GM18858 (cell line): ENCODE results near the gene NAA15.
"Not testable (repeated sequence)": the region's sequence is repeated elsewhere in the genome, so short reads cannot be mapped to it uniquely, and the experiment has no call there.

ENCODE experiments used
- ATAC-seq: cut with Tn5 transposase; IDR thresholded peaks from one replicate; pipeline ENCODE4 v1.9.1; 2021; ENCODE audit not compliant: unreplicated experiment

NAA15 gene

DNA sequence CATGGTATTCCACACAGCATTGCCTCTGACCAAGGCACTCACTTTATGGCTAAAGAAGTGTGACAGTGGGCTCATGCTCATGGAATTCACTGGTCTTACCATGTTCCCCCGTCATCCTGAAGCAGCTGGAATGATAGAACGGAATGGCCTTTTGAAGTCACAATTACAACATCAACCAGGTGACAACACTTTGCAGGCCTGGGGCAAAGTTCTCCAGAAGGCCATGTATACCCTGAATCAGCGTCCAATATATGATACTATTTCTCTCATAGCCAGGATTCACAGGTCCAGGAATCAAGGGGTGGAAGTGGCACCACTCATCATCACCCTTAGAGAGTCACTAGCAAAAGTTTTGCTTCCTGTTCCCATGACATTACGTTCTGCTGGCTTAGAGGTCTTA, 145.8 kb downstream of the NAA15 start:
- ATAC-seq = not testable (repeated sequence)

DNA sequence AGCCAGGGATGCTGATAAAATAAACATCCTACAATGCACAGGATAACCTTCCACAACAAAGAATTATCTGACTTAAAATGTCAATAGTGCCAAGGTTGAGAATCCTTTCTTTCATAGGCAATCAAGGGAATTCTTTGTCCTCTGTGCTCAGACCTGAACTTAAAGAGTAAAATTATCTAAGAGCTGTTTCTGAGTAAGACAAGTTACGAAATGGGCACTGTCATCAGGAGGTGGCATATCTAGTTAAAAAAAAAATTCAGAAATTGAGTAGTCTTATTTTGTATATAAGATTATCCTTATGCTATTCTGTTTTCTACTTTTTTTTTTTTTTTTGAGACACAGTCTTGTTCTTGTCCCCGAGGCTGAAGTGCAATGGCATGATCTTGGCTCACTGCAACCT, 149.3 kb downstream of the NAA15 start:
- no peak for ATAC-seq

DNA sequence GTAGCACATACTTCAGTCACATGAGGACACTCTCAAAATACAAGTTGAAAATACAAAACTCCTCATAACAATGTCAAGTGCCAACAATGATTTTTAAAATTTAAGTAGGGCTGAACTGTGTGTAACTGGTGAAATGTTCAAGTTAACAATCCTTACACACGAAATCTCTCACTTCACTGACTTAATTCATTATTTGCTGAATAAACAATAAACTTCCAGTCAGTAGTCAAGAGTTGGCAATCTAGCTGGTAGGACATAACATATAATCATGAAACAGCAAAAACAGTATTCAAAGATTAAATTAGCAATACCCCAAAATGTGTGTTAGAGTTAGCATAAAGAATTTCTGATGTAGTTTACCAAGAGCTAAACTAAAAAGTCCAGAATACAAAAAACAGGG, 150.7 kb downstream of the NAA15 start:
- no peak for ATAC-seq

DNA sequence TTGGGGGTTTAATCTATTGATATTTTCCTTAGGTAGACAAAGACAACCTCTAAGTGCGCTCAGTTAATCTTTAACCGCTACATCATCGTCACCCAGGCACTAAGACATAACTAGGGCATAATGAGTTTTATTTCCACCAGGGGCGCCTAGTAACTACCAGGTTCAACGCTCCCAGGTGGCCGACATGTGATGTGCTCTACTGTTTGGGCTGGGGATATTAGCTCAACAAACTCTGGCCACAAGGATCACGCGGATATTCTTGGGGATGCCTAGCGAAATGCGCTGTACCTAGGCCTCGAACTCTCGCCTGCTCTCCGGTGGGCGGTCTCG, 151.7 kb downstream of the NAA15 start:
- peak; percentile 46 for ATAC-seq

DNA sequence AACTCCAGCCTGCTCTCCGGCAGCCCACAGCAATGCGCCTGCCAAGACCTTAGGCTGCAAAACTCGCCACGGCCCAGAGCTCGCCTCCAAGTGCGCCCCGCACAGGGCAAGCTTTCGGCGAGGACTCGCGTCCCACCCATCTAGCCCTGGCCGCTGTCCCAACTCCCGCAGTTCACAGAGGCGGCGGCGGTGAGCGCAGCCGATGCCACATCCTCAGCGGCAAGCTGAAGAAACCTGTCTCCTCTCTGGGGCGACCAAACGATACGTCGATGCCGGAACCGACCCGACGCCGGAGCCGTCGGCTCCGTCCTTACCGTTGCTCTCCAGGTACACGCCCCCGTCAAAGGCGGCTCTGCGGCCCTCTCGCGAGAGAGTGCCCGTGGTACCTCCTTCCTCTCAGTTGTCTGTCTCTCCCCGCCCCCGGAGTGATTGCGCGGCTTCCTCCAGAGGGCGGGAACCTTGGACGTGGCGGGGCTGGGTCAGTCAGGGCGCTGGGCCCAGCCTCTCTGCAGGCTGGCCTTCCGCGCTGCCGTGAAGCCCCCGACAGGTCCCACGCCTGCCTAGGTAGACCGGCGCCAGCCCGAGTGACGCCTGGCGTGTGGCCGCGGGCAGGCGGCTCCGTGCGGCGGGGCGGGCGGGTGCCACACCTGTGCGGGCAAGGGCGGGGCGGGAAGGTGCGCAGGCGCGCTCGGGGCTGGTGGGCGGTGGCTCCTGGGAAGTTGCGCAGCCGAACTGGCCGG, 152.2 kb downstream of the NAA15 start:
- ATAC-seq = peak; percentile 82

DNA sequence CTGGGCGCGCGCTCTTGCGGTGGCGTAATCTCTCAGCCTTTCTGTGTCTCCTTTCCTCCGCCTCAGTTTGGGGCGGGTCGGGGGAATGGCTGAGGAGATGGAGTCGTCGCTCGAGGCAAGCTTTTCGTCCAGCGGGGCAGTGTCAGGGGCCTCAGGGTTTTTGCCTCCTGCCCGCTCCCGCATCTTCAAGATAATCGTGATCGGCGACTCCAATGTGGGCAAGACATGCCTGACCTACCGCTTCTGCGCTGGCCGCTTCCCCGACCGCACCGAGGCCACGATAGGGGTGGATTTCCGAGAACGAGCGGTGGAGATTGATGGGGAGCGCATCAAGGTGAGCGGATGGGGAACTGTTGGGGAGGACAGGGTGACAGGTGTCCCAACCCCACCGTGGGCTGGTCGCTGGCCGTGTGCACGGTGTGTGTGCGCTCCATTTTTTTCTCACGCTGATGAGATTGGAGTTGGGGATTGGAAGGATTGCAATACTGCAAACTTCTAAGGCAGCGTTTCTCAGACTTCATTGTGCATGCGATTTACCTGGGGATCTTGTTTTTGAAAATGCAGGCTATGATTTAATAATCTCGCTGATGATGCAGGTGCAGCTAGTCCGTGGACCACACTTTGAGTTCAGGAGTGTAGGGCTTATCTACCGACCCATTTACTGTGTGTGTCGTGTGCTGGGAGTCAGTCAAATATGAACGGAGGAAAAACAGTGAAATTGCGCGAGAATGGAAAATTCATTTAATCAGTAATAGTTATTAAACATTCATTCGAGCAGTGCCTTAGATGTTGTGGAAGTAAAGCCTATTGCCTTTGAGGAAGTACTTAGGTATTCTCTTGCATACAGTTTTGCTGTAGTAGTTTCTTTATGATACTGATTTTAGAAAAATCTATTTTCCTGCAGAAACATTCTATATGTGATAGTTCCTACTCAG, 153.1 kb downstream of the NAA15 start, which contains the start of gene RAB33B:
Gene RAB33B, plus strand, starts transcription at position 11 of the 935 bp plus-strand sequence. Its CDS starts 75 bp downstream, at position 86.
- no peak for ATAC-seq

DNA sequence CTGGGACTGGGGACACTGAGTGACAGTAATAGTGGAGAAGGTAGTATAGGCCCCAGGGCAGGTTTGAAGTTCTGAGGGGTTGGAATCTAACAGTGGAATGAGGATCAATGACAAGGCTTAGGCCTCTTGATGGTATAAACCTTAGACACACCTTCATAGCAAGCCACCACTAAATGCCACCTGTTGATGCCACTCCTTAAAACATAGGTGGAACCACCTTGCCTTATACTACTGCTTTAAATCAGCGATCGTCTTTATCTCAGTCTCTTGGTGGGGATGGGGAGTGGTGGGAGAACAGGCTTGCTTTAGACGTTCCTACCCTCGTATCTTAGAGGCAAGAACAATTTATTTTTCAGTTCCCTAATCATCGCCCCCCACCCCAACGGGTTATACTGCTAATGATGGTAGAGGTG, 153.8 kb downstream of the NAA15 start:
- no peak for ATAC-seq

DNA sequence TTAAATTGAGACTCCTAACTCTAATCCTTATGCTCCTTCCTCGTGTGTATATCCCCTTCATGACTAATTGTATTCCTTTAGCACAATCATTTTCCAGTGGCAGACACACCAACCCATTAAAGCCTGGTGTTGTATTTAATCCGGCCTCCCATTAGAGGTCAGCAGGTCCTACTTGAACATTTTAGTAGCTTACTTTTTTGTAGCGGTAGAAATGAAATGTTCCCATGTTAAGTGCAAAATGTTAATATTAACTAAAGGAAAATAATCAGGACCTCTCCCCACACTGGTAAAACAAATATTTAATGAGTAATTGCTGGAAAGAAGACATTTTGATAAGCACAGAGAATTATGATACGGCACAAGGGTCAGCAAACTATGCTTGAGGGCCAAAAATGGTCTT, 156.0 kb downstream of the NAA15 start:
- ATAC-seq = no peak

DNA sequence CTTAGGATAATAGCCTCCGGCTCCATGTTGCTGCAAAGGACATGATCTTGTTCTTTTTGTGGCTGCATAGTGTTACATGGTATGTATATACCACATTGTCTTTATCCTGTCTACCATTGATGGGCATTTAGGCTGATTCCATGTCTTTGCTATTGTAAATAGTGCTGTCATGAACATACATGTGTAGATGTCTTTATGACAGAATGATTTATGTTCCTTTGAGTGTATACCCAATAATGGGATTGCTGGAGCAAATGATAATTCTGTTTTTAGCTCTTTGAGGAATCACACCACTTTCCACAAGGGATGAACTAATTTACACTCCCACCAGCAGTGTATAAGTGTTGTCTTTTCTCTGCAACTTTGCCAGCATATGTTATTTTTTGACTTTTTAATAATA, 157.2 kb downstream of the NAA15 start:
- no peak for ATAC-seq

DNA sequence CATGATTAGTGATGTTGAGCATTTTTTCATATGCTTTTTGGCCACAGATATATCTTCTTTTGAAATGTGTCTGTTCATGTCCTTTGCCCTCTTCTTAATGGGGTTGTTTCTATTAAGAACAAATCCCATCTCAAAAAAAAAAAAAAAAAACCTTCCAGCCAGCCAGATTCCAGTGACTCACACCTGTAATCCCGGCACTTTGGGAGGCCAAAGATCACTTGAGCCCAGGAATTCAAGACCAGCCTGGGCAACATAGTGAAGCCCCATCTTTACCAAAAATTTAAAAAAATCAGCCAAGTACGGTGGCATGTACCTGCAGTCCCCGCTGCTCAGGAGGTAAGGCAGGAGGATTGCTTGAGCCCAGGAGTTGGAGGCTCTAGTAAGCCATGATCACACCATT, 157.7 kb downstream of the NAA15 start:
- no peak for ATAC-seq

DNA sequence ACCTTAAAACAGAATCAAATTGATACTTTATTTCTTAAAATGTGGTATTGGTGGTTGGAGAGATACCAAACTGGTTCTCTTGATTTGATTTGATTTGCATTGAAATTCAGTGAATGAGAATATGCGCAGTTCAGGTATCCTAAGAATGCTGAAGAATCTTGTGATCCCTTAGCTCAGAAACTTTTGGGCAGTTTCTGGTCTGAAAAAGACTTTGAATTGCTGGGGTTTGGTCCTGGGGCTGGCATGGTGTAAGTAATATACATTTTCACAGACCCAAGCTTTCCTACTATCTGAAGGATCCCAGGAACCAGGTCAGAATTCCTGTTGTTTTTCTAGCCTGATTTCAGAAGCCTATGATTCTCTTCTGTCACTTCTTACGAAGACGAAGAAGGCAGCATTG, 159.3 kb downstream of the NAA15 start:
- no peak for ATAC-seq

DNA sequence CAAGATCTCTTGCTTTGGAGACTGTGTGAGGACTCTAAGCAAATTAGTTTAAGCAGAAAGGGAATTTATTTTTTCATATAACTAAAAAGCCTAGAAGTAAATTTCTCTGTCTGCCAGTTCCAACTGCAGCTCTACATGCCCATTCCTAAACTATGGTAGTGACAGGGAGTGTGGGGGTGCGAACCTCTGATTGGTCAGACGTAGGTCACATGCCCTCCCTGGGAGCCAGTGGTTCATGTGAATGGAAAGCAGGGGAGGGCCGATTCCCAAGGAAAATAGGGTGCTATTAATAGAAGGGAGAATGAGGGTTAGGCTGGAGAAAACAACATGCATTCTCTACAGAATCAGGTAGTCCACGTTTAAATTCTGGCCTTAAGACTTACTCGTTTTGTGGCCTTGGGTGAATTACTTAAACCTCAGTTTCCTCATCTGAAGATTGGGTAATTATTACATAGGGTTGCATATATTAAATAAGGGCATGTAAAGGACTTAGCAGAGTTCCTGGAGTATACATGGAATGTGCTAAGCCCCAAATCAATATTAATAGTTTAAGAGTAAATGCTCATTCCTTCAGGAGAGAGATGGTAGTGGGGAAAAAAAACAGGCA, 159.8 kb downstream of the NAA15 start:
- ATAC-seq = no peak

DNA sequence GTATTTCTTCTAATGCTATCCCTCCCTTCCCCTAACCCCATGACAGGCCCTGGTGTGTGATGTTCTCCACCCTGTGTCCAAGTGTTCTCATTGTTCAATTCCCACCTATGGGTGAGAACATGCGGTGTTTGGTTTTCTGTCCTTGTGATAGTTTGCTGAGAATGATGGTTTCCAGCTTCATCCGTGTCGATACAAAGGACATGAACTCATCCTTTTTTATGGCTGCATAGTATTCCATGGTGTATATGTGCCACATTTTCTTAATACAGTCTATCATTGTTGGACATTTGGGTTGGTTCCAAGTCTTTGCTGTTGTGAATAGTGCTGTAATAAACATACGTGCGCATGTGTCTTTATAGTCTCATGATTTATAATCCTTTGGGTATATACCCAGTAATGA, 163.2 kb downstream of the NAA15 start:
- ATAC-seq = not testable (repeated sequence)

DNA sequence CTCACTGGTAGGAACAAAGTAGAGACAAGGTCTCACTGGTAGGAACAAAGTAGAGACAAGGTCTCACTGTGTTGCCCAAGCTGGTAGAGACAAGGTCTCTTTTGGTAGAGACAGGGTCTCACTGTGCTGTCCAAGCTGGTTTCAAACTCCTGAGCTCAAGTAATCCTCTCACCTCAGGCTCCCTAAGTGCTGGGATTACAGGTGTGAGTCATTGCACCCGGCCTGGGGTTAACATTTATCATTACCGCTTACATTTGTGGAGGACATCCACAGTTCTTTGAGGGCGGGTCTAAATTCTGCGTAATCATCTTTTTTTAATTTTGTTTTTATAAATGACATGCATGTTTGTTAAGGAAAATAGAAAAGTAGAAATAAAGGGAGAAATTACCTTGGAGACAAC, 164.6 kb downstream of the NAA15 start:
- no peak for ATAC-seq

DNA sequence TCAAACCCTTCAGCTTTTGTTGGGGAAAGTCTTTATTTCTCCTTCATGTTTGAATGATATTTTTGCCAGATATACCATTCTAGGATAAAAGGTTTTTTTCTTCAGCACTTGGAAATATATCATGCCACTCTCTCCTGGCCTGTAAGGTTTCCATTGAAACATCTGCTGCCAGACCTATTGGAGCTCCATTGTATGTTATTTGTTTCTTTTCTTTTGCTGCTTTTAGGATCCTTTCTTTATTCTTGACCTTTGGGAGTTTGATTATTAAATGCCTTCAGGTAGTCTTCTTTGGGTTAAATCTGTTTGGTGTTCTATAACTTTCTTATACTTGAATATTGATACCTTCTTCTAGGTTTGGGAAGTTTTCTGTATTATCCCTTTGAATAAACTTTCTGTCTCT, 167.5 kb downstream of the NAA15 start:
- ATAC-seq = not testable (repeated sequence)

DNA sequence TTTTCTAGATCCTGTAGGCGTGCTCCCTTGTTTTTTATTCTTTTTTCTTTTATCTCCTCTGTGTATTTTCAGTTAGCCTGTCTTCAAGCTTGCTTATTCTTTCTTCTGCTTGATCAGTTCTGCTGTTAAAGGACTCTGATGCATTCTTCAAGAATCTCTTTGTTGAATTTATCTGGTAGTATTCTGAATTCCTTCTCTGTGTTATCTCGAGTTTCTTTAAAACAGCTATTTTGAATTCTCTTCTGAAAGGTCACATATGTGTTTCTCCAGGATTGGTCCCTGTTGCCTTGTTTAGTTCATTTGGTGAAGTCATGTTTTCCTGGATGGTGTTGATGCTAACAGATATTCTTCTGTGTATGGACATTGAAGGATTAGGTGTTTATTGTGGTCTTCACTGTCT, 167.9 kb downstream of the NAA15 start:
- no peak for ATAC-seq
